ENCODE data around the gene KIF21A. TPM values are rescaled to one million over a fixed set of nuclear protein-coding genes. Genes with fewer than 3 reads are reported as not detected.

The KIF21A gene
- polyA plus RNA-seq, 3 donors from 2014 or later: 1.3 to 13.9 (median 7.8) TPM

DNA sequence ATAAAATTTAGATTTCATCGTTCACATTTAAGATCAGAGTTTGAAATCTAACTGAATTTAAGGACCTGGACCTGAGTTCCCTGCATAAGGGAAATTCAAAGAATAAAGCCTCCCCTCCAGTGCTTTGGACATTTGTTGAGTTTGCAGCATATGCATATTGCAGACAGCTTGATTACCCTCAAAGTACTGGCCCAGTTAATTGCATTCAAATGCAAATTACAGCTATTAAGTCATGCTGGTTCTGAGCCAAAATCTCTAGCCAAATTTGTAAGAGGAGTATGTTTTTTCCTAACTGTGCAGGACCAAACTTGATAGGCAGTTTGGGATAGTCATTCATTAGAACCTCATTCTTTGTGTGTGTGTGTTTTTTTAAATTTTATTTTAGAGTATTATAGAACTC is 9.1 kb upstream of the KIF21A start:
- Mint-ChIP-seq H3K36me3 (no peaks in the 10 kb centered on the region), H3K9me3 (no peaks in the 10 kb centered on the region), H3K4me3 (no peak overlapping the region), H3K27ac (no peak overlapping the region), H3K4me1 (no peaks in the 10 kb centered on the region), H3K27me3 (ENCODE audit: low read depth in 3 of 3) (peaks cover 1 to 4% (median 3%) of the 10 kb centered on the region in 3 donors)
- DNase-seq: no peak

DNA sequence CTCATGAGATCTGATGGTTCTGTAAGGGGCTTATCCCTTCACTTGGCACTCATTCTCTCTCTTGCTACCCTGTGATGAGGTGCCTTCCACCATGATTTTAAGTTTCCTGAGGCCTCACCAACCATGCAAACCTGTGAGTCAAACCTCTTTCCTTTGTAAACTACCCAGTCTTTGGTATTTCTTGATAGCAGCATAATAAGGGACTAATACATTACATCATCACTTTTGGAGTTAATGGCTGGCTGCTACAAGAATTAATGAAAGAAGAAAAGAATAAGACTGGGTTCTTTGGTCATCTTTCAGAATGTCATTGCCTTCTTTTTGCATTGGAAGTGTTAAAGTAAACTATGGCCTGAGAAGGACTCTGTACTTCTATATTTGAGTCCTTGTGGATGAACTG is 5.1 kb upstream of the KIF21A start:
- peaks cover 0 to 8% (median 3%) of the 10 kb centered on the region in 3 donors for H3K27me3 Mint-ChIP-seq (ENCODE audit: low read depth in 3 of 3)
- no peak for DNase-seq
- H3K4me3 Mint-ChIP-seq: no peak overlapping the region
- H3K4me1 Mint-ChIP-seq: peaks cover 7 to 8% of the 10 kb centered on the region in 2 donors
- H3K9me3 Mint-ChIP-seq: no peaks in the 10 kb centered on the region
- no peak overlapping the region for H3K27ac Mint-ChIP-seq
- no peaks in the 10 kb centered on the region for H3K36me3 Mint-ChIP-seq

DNA sequence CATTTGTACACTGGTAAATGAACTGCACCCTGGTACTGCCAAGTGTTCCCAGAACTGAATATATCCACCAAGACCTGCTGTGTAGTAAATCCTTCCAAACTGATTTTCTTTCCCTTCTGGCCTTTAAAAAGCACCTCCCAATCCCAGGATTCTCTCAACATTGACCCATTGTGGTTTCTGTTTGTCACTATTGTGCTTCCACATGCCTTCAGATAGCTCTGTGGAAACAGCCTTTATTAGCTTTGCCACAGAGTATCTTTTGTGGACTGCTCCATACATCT is 949 bp upstream of the KIF21A start:
- H3K27me3 Mint-ChIP-seq (ENCODE audit: low read depth in 3 of 3): peaks cover 2 to 18% (median 5%) of the 10 kb centered on the region in 3 donors
- peaks cover 19 to 33% of the 10 kb centered on the region in 2 donors for H3K4me1 Mint-ChIP-seq
- no peaks in the 10 kb centered on the region for H3K9me3 Mint-ChIP-seq
- no peaks in the 10 kb centered on the region for H3K36me3 Mint-ChIP-seq
- H3K27ac Mint-ChIP-seq: peak overlapping the region; percentile 71 to 97 (median 88)
- peak overlapping the region; percentile 78 to 93 (median 87) for H3K4me3 Mint-ChIP-seq
- DNase-seq: no peak

DNA sequence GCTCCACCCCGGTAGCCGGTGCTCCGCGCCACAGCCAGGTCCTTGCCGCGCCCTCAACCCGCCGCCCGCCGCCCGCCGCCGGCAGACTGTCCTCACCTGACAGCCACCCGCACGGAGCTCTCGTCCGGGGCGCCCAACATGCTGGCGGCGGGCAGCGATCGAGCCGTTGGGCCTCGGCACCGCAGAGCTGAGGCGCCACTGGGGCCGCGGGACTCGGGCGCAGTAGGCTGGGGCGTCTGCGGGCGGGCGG is 164 bp downstream of the KIF21A start:
- no peaks in the 10 kb centered on the region for H3K9me3 Mint-ChIP-seq
- H3K27me3 Mint-ChIP-seq (ENCODE audit: low read depth in 3 of 3): peaks cover 2 to 18% (median 5%) of the 10 kb centered on the region in 3 donors
- H3K4me3 Mint-ChIP-seq: peak overlapping the region; percentile 87 to 98 (median 97)
- peak overlapping the region in 5 of 6 donors; percentile 50 to 88 (median 71) for H3K27ac Mint-ChIP-seq
- H3K4me1 Mint-ChIP-seq: peaks cover 19 to 33% of the 10 kb centered on the region in 2 donors
- no peaks in the 10 kb centered on the region for H3K36me3 Mint-ChIP-seq
- no peak for DNase-seq

DNA sequence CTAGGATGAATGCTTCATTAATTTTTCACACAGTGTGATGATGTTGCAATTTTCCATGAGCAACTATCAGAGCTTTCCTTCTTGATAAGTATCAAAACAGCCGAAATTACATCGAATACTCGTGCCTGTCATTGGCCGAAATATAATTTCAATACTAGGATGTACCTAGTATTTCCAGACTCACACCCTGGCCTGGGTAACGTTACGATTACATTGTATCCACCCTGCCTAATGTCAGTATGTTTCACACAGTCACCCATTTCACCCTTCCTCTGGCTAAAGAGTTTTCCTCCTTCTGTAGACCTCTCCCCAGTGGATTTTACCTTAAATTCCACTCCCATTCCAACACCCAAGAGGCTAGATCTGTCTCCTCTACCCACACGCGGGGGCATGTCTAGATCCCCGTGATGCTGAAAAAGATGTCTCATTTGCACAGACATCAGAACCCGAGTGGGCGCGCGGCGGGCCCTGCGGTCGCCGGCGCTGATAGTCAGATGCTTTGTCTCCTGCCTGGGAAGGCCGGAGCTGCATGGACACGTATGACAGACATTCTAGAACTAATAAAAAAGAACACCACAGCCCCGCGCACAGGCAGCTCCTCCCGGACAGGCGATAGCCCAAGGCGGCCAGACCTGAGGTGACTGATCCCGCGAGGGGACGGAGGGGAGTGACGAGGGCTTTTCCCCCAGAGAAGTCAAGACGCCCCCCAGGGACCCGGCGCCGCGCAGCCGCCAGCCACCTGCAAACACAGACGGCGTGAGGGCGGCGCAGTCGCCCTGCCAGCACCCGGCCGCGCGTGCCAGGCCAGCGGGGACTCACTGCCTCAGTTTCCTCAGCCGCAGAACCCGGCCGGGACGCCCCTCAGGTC is 723 bp downstream of the KIF21A start:
- H3K36me3 Mint-ChIP-seq: no peaks in the 10 kb centered on the region
- H3K27me3 Mint-ChIP-seq (ENCODE audit: low read depth in 3 of 3): peaks cover 2 to 18% (median 5%) of the 10 kb centered on the region in 3 donors
- no peaks in the 10 kb centered on the region for H3K9me3 Mint-ChIP-seq
- peak; percentile 39 to 49 (median 44) for DNase-seq
- peak overlapping the region; percentile 85 to 94 (median 91) for H3K27ac Mint-ChIP-seq
- peak overlapping the region; percentile 87 to 98 (median 97) for H3K4me3 Mint-ChIP-seq
- H3K4me1 Mint-ChIP-seq: peaks cover 19 to 33% of the 10 kb centered on the region in 2 donors

DNA sequence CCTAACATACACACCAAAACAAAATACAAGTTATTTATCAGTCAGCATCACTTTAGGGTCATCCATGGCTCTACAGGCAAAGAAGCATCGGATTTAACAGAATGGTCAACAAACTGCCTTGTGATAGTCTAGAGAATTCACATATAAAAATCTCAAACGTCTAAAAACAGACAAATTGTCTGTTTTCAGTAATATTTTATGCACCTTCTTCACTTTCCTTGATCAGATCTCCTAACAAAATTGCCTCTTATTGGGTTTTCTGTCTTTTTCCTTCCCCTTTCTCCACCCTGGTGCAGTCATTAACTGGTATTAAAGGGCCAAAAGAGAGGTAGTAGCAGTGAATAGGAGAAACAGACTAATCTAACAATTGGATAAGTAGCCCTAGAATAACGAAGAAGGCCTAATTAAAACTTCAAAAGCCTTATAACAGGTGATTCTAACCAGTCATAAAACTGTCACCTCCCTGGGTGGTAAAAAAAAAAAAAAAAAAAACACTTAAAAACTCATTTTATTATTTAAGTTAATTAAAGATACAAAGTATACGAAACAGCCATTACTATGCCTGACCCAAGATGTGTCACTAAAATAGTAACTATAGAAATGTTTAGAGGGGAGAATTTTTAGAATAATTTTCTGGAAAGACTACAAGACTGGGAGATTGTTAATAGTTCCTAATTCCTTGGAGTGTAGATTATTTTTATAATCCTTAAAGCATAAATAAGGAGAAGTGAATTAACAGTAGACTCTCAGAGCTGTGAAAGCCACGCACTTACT is 1.5 kb downstream of the KIF21A start:
- H3K4me1 Mint-ChIP-seq: peaks cover 19 to 33% of the 10 kb centered on the region in 2 donors
- H3K9me3 Mint-ChIP-seq: no peaks in the 10 kb centered on the region

DNA sequence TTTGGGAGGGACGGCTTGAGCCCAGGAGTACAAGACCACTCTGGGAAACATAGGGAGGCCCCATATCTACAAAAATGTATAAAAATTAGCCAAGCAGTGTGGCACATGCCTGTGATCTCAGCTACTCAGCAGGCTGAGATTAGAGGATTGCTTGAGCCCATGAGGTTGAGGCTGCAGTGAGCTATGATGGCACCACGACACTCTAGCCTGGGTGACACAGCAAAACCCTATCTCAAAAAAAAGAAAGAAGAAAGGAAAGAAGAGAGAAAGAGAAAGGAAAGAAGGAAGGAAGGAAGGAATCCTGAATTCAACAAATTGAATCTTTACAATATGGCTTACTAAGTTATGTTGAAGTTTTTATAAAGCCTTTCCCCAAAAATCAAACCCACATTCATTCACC is 2.1 kb downstream of the KIF21A start:
- Mint-ChIP-seq H3K27me3 (ENCODE audit: low read depth in 3 of 3) (peaks cover 2 to 16% (median 6%) of the 10 kb centered on the region in 3 donors), H3K36me3 (no peaks in the 10 kb centered on the region), H3K27ac (peak overlapping the region in 3 of 6 donors; percentile 12 to 51 (median 15)), H3K9me3 (no peaks in the 10 kb centered on the region), H3K4me1 (peaks cover 19 to 33% of the 10 kb centered on the region in 2 donors), H3K4me3 (peak overlapping the region; percentile 40 to 98 (median 55))
- no peak for DNase-seq

More for the DNA sequence above, 1.5 kb downstream of the KIF21A start:
- no peaks in the 10 kb centered on the region for H3K36me3 Mint-ChIP-seq
- peak overlapping the region in 5 of 6 donors; percentile 85 to 94 (median 89) for H3K27ac Mint-ChIP-seq
- H3K27me3 Mint-ChIP-seq (ENCODE audit: low read depth in 3 of 3): peaks cover 2 to 18% (median 6%) of the 10 kb centered on the region in 3 donors
- no peak for DNase-seq
- H3K4me3 Mint-ChIP-seq: peak overlapping the region; percentile 87 to 98 (median 97)

DNA sequence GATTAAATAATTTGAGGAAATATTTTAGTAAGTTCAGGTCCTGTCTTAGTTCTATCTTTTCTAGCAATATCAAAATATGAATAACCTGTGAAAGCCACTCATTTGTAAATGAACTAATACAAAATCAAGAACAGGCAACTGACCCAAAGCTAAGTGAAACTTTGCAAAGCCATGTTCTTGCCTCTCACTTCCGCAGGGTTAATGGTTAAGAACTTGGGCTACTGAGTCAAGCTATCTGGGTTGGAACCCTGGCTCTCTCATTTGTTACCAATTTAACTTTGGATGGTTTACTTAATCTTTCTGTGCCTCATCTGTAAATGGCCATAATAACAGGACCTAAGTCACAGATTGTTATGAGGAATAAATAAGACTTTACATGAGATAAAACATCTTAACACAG is 2.8 kb downstream of the KIF21A start:
- H3K36me3 Mint-ChIP-seq: no peaks in the 10 kb centered on the region
- no peak overlapping the region for H3K27ac Mint-ChIP-seq

DNA sequence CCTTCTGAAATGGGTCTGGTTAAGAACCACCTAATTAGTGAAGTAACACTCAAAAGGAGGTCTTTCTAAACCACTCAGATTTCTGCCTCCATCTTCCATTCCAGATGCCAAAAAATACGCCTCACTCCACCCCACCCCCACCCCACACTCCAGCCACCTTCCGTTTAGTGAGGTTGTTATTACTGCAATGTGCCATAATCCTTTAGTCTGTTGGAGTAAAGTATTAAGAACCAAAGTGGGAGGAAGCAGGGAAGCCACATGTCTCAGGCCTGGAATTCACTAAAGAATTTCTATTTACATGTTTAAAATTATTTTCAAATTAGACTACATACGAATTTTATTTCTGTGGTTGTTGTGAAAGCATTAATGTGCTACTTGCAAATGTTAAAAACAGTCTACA is 7.4 kb downstream of the KIF21A start:
- Mint-ChIP-seq H3K36me3 (no peaks in the 10 kb centered on the region), H3K4me3 (no peak overlapping the region), H3K27me3 (ENCODE audit: low read depth in 3 of 3) (peaks cover 0 to 2% (median 0%) of the 10 kb centered on the region in 3 donors), H3K27ac (no peak overlapping the region), H3K9me3 (no peaks in the 10 kb centered on the region), H3K4me1 (peaks cover 0 to 6% of the 10 kb centered on the region in 2 donors)
- DNase-seq: no peak

More for the DNA sequence above, 2.8 kb downstream of the KIF21A start:
- H3K4me1 Mint-ChIP-seq: peaks cover 19 to 33% of the 10 kb centered on the region in 2 donors
- no peaks in the 10 kb centered on the region for H3K9me3 Mint-ChIP-seq
- DNase-seq: no peak
- H3K27me3 Mint-ChIP-seq (ENCODE audit: low read depth in 3 of 3): peaks cover 2 to 16% (median 6%) of the 10 kb centered on the region in 3 donors
- no peak overlapping the region for H3K4me3 Mint-ChIP-seq

DNA sequence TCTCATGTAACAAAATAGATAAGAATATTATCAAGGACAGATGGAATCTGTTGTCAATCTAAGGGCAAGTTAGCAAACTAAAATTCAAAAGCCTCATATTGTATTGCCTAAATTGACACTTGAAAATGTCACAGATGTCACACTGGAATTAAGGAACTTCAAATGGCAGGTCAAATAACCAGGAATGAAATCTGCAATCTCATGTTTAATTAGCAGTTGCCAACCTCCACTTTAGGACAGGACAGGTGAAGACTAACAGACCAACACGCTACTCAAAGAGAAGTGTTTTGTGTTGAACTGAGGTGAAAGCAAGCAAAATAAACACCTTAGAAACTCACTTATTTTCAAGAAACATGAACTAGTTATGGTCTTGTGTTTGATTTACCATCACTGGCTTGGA is 11.1 kb downstream of the KIF21A start:
- no peak for DNase-seq
- no peak overlapping the region for H3K4me3 Mint-ChIP-seq
- no peak overlapping the region for H3K27ac Mint-ChIP-seq
- peaks cover 0 to 2% (median 0%) of the 10 kb centered on the region in 3 donors for H3K27me3 Mint-ChIP-seq (ENCODE audit: low read depth in 3 of 3)
- peaks cover 0 to 3% (median 0%) of the 10 kb centered on the region in 3 donors for H3K36me3 Mint-ChIP-seq
- H3K4me1 Mint-ChIP-seq: peaks cover 13 to 23% of the 10 kb centered on the region in 2 donors
- no peaks in the 10 kb centered on the region for H3K9me3 Mint-ChIP-seq

DNA sequence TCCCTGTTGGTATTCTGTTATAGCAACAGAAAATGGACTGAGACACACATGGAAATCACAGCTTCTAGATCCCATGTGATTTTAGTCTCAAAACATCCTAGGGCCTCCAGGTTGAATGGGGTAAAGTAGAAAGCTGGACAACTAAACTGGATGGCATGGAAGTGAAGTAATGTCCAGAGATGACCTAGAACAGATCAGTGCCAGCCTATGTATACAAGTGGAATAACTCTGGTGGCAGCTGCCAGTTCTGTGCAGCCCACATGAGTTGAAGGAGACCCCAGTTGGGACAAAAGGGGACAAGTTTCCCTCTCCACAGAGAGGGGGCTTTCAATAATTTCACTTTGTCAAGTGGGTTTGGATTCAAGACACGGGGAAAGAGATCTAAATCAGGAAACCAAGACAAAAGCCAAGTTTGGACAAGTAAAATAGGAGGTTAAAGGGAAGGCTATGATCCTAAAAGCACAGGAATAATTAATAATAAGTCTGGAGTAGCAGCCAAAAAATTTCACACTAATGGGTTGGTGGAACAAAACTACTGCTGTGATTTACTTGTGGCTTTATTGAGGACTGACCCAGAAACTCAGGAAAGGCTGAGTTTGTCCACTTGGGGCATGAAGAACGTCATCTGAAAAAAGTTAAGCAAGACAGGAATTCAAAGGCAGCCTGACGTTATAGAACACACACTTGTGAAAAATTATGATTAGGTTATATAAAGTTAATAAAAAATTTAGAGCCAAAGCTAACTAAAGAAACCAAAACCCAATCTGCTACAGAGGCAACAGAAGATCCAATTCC is 11.7 kb downstream of the KIF21A start:
- H3K27ac Mint-ChIP-seq: no peak overlapping the region
- peaks cover 13 to 26% of the 10 kb centered on the region in 2 donors for H3K4me1 Mint-ChIP-seq
- H3K27me3 Mint-ChIP-seq (ENCODE audit: low read depth in 3 of 3): peaks cover 0 to under 1% (median 0%) of the 10 kb centered on the region in 3 donors
- no peaks in the 10 kb centered on the region for H3K9me3 Mint-ChIP-seq
- no peak for DNase-seq
- H3K36me3 Mint-ChIP-seq: peaks cover 0 to 3% (median 0%) of the 10 kb centered on the region in 3 donors
- no peak overlapping the region for H3K4me3 Mint-ChIP-seq

DNA sequence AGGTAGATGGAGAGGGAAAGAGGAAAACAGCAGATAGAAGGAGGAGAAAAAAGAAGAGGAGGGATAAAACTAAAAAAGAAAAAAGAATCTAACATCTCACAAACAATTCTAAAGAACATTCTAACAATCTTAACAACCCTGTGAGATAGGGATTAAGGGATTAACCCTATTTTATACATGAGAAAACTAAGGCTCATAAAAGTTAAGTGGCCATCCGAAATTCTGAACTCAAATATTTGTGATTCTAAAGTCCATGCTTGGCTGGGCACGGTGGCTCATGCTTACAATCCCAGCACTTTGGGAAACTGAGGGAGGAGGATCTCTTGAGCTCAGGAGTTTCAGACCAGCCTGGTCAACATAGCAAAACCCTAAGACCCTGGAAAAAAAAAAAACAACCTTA is 13.1 kb downstream of the KIF21A start:
- H3K4me3 Mint-ChIP-seq: no peak overlapping the region
- H3K27me3 Mint-ChIP-seq (ENCODE audit: low read depth in 3 of 3): peaks cover 0 to 1% (median 0%) of the 10 kb centered on the region in 3 donors
- peaks cover 0 to 3% (median 0%) of the 10 kb centered on the region in 3 donors for H3K36me3 Mint-ChIP-seq
- peaks cover 13 to 29% of the 10 kb centered on the region in 2 donors for H3K4me1 Mint-ChIP-seq
- DNase-seq: no peak
- H3K9me3 Mint-ChIP-seq: no peaks in the 10 kb centered on the region
- peak overlapping the region in 1 of 6 donors; percentile 35 for H3K27ac Mint-ChIP-seq

DNA sequence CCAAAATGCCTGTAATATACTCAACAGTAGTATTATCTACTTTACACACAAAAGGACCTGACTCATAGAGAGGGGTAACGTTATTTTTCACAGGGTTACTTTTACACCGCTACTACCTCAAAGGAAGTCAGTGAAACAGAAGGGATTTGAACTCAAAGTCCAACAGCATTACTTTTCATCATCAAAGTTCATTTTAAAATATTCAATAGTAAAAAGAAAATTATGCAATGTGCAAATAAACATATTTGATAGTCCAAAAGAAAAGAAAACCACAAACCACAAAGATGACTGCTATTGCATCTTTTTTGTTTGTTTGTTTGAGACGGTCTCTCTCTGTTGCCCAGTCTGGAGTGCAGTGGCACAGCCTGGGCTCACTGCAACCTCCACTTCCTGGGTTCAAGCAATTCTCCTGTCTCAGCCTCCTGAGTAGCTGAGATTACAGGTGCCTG is 15.5 kb downstream of the KIF21A start:
- Mint-ChIP-seq H3K27me3 (ENCODE audit: low read depth in 3 of 3) (peaks cover 0 to 1% (median 0%) of the 10 kb centered on the region in 3 donors), H3K4me3 (no peak overlapping the region), H3K4me1 (peaks cover 13 to 29% of the 10 kb centered on the region in 2 donors), H3K36me3 (peaks cover 0 to 3% (median 0%) of the 10 kb centered on the region in 3 donors), H3K27ac (peak overlapping the region in 2 of 6 donors; percentile 17 to 32), H3K9me3 (no peaks in the 10 kb centered on the region)
- DNase-seq: peak in 1 of 3 donors; percentile 17
